Dedifferentiated amniotic fluid mesenchymal stem cell (primary cell): ENCODE data around the gene MED25.
"Not testable (repeated sequence)": the region's sequence is repeated elsewhere in the genome, so short reads cannot be mapped to it uniquely, and the experiment has no call there.

Source experiments
- DNase-seq: peaks from one replicate; pipeline ENCODE4 v3.0.0-alpha.2; 2016; ENCODE audit errors: extremely low spot score

The MED25 gene

DNA sequence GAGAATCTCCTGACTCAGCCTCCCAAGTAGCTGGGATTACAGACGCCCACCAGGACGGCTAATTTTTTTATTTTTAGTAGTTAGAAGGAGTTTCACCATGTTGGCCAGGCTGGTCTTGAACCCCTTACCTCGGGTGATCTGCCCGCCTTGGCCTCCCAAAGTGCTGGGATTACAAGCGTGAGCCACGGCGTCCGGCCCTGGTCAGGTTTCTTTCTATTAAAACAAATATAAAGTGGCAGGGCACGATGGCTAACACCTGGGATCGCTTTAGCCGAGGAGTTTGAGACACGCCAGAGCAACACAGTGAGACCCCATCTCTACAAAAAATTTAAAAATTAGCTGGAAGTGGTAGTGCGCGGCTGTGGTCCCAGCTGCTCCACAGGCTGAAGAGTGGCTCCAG lies 1.5 kb upstream of the MED25 start:
- no peak for DNase-seq

DNA sequence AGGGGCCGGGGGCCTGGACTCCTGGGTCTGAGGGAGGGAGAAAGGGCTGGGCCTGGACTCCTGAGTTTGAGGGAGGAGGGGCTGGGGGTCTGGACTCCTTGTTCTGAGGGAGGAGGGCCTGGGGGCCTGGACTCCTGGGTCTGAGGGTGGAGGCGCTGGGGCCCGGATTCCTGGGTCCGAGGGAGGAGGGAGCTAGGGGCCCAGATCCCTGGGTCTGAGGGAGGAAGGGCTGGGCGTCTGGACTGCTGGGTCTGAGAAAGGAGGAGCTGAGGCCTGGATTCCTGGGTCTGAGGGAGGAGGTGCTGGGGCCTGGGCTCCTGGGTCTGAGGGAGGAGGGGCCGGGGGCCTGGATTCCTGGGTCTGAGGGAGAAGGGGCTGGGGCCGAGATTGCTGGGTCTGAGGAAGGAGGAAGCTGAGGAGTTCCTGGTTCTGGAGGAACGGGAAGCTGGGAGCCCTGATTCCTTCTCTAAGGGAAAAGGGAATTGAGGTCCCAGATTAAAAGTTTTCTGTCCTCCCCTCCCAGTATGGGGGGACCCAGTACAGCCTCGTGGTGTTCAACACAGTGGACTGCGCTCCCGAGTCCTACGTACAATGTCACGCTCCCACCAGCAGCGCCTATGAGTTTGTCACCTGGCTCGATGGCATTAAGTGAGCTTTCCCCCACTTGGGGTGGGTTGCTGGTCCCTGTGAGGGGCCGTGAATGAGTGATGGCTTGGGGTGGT lies 721 bp downstream of the MED25 start:
- DNase-seq: no peak

DNA sequence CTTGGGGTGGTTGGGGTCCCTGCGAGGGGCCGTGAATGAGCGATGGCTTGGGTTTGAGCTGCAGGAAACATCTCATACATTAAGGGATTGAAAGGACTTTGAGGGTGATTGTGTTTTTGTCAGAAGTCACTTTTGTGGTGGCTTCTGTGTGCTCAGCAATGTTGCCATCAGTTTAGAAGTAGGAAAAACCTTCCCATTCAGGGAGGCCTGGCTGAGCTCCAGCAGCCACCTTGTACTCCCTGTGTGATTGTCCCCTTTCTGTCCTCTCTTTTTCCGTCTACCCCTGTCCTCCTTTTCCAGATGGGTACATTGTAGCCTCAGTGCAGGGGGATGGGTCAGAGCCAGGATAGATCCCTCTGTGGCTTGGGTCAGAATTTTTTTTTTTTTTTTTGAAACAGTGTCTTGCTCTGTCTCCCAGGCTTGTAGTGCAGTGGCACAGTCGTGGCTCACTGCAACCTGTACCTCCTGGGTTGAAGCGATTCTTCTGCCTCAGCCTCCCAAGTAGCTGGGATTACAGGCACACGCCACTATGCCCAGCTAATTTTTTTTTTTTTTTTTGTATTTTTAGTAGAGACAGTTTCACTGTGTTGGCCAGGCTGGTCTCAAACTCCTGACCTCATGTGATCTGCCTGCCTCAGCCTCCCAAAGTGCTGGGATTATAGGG lies 1.5 kb downstream of the MED25 start:
- not testable (repeated sequence) for DNase-seq

DNA sequence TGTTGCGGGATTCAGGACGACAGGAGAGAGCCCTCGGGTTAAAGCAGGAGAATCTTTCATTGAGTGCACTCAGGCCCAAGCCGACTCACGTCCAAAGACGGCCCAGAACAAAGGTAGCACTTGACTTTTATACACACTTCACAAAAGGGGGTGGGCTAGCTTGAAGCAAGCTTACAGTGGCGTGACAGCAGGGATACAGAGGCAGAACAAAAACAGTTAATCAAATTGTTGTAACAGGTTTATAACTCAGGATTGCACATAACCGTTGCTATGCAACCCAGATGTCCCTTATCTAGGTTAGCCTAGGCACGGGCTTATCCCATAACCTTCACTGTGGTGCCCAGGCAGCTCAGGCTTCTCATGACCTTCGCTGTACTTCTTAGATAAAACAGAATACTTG lies 2.0 kb downstream of the MED25 start:
- DNase-seq: no peak

DNA sequence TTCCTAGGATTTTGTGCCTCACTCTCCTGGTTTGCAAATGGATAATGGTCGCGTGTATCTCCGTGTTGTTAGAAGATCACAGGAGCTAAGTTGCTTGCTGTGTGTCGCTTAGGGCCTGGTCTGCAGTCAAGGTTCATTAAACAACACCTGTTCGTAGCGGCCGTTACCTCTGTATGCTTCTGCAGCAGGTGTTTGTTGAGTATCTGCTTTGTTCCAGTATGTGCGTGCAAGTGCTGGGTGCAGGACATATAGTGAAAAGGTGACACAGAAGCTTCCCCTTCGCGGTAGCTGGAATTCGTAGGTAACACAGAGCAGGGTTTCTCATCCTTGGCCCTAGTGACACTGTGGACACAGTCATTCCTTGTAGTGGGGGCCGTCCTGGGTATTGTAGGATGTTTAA lies 5.4 kb downstream of the MED25 start:
- DNase-seq: no peak

DNA sequence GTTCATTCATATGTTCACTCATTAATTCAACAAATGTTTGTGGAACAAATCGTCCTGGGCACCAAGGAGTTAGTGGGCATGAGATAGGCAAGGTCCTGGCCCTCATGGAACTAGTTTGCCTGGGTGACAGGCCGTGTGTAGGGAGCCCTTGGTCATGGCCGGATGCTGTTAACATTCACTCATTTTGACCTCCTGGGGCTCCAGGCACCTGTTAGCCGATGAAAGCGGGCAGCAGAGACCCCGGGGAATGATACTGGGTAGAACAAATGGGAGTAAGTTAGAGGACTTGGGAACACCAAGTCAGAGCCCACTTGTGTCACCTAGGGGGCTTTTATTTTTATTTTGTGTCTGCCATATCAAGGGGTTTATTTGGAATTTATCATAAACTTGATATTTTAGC lies 6.6 kb downstream of the MED25 start:
- DNase-seq: no peak

DNA sequence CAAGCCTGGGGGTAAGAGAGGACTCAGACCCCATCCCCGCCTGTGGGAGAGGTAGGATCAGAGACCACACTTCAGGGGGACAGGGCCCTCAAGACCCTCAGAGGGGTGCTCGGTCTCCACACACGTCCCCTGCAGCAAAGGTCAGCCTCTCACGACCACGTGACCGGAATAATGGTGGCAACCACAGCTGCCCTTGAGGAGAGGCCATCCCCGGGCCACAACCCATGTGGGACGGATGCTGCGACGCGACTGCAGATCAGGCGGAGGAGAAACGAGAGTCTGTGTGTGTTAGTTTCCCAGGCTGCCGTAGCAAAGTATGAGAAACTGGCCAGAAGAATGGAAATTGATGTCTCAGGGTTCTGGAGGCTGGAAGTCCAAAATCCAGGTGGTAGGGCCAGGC lies 8.9 kb downstream of the MED25 start:
- no peak for DNase-seq

DNA sequence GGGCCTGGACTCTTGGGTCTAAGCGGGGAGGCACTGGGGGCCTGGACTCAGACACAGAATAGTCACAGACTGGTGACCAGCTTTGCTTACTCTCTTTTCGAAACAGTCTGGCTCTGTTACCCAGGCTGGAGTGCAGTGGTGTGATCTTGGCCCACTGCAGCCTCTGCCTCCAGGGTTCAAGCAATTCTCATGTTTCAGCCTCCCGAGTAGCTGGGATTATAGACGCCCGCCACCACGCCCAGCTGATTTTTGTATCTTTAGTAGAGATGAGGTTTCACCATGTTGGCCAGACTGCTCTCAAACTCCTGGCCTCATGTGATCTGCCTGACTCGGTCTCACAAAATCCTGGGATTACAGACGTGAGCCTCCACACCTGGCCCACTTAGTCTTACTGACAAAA lies 11.1 kb downstream of the MED25 start:
- DNase-seq: no peak

DNA sequence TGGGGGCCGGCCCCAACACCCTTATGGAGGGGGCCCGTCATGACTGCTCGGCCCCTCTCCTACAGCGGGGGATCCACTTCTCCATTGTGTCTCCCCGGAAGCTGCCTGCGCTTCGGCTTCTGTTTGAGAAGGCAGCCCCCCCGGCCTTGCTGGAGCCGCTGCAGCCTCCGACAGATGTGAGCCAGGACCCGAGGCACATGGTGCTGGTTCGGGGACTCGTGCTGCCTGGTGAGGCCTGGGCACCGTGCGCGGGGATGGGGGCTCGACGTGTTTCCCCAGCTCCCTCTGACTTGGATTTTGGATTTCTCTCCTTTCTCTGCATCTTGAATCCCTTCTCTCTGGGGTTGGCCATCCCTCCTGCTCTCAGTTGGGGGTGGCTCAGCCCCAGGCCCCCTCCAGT lies 11.6 kb downstream of the MED25 start:
- DNase-seq: no peak

DNA sequence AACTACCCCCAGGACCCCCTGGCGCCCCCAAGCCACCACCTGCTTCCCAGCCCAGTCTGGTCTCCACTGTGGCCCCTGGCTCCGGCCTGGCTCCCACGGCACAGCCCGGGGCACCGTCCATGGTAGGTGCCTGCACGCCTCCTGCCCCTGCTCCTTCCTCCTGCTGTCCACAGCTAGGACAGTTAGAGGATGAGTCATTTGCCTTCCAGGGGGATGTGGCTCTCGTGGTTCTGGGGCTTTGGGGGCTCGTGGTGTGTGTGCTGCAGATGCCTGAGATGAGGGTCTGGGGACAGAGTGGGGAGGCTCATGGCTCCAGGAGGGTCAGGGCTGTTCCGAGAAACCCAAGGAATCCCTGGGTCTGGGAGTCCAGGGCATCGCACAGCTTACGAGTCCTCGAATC lies 12.7 kb downstream of the MED25 start:
- DNase-seq: no peak

DNA sequence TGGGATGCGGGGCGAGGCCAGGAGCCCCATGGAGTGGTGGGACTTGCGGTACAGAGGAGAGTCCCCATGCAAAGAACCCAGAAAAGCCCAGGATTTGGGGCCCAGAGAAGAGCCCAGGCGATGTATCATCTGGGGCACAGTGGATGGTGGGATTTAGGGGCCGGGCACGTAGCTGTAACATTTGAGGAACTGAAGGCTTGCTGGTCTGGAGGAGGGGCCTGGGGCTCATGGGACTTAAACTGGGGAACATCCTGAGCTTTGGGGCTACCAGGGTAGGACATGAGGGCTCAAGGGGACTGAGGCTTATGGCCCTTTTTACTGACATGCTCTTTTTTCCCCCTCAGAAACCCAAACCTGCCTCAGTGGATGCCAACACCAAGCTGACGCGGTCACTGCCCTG lies 13.5 kb downstream of the MED25 start:
- no peak for DNase-seq

DNA sequence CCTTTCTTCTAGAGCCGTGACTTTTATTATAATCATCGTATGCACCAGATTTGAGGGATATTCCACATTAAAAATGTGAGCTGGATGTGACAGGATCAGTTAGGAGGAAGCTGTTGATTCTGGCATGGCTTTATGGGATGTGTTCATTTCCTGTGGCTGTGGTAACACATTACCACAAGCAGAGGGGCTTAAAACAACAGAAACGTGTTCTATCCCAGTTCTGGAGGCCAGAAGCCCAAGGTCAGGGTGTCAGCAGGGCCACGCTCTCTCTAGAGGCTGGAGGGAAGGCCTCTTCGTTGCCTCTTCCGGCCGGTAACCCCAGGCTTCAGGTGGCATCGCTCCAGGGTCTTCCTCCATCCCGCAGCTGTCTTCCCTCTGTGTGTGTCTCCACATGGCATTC lies 14.5 kb downstream of the MED25 start:
- no peak for DNase-seq

DNA sequence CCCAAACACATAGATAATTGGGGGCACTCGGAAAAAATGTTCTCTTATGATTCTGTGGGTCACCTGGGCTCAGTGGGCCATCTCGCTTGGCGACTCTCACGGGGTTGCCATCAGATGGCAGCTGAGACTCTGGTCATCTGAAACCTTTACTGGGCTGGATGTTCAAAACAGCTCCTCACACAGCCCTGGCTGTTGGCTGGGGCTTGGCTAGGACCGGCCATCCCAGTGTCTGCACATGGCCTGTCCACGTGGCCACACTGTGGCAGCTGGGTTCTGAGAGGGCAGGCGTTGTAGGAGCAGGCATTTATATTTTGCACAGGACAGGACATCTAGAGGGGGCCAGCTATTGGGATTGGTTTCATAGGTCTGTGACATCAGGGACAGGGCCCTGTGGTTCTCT lies 15.5 kb downstream of the MED25 start:
- no peak for DNase-seq

DNA sequence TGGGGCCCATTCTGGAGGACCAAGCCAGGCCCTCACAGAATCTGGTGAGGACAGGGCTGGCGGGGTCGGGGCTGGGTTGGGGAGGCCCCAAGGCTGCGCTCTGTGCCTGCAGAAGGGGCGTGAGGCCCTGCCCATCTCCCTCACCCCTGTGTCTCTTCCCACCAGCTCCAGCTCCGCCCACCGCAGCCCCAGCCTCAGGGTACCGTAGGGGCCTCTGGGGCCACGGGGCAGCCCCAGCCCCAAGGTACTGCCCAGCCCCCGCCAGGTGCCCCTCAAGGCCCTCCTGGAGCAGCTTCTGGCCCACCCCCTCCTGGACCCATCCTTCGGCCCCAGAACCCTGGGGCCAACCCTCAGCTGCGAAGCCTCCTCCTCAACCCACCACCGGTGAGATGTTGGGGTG lies 17.5 kb downstream of the MED25 start:
- no peak for DNase-seq

DNA sequence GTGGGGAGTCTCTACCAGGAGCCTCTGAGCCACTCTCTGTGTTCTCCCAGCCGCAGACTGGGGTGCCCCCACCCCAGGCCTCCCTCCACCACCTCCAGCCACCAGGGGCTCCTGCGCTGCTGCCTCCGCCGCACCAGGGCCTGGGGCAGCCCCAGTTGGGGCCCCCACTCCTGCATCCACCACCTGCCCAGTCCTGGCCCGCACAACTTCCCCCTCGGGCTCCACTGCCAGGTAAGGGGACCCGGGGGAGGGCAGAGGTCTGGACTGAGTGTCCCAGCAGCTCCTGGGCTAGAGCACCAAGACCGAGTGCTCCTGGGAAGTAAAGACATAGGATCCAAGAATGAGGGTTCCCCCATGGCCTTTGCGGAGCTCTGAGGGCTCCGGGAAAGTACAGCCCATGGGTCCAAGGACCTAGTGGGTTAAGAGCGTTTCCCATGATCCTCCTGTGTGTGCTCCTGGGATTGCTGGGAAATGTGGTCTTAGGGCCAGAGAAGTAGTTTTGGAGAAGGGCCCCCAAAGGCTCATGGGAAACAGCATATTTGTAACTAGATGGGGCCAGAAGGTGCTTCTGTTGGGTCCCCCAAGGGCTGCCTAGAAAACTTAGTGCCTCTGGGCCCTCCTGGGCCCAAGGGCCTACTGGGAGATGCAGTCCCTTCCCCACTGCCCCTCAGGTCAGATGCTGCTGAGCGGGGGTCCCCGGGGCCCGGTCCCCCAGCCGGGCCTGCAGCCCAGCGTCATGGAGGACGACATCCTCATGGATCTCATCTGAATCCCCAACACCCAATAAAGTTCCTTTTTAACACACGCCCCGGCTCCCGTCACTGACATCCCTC lies 18.3 kb downstream of the MED25 start:
- DNase-seq: no peak

DNA sequence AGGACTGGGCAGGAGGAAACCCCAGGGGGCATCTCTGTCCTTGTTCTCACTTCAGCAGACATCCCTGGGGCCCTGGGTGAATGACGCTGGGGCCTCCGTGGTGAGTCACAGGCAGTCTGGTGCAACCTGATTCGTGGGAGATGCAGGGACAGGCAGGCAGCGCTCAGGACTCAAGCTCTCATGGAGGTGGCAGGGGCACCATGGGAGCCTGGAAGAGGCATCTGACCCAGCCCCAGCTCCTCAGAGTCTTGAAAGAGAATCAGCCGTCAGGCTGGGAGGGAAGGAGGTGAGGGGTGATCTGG lies 18.9 kb downstream of the MED25 start:
- DNase-seq: no peak

DNA sequence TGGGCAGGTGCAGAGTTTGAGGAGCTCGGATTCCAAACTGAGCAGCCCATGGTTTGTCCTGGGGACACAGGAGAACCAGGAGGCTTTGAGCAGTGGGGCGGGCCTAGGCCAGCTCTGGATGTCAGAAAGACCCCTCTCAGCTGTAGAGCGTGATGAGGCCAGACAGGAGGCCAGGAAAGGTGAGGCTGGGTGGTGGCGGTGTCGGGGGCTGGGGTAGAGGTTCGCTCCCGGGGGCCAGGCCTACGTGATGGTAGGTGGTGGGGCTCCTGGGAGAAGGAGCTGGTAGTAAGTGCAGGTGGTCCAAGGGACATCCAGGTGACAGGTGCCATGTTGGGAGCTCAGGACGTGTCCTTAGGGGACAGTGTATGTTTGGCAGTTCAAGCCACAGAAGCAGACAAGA lies 19.3 kb downstream of the MED25 start:
- no peak for DNase-seq

DNA sequence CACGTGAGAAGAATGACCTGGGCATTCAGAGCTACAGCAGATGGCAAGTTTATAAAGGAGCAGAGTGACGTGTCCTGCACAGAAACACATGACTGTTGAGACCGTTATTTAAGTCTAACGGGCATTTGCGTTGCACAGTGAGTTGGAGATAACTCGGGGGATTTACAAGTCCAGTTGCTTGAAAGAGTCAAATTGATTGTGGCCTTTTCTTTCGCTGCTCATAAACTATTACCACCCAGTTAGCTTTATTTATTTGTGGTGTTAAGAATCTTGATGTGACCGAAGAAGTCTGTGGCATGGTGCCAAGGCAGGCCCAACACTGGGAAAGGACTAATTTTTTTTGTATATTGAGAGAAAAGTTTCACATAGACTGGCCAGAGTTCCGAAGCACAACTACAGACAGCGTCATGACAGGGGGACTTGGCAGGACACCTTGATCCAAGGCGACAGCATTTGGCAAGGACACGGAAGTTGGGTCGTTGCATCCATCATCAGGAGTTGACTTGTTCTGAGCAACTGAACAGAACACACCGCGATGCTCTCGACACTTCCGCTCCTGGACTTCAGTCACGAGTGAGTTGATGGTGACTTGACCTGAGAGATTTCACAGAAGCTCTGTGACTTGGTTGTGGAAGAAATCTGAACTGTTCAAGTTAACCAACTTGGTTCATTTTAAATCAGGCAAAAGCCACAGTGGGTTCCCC lies 20.9 kb downstream of the MED25 start:
- no peak for DNase-seq

DNA sequence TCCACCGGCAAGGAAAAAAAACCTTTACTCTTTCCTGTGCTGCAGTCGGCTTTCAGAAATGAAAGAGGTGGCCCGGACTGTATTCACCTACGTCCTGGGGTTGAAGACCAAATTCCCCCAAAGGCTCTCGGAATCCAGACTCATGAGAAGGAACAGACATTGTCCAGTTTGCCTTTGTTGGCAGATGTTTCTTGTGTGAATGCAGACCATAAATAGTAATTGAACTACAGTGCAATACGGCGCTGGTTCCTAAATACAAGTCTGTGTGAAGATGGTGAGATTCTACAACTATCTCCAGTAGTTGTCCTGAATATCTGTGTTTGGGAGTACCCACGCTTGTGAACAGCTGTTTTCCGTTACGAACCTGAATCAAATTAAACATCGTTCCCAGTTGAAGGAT lies 21.6 kb downstream of the MED25 start:
- no peak for DNase-seq

DNA sequence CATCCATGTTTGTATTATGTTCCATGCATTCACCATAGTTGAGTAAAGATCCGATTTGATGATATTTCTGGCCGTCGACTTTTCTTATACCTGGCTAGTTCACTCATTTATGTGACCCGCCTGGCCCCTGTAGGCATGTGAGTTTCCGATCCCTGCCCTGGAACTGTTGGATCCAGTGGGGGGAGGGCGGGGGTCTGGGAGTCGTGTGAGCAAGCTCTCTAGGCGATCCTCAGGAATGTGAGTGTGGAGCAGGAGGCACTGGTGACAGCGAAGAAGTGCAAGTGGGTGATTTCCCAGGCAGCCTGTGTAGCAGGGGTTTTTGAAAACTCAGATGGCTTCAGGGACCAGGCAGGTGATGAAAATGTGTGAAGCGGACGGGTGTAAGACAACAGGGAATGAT lies 22.2 kb downstream of the MED25 start:
- no peak for DNase-seq

DNA sequence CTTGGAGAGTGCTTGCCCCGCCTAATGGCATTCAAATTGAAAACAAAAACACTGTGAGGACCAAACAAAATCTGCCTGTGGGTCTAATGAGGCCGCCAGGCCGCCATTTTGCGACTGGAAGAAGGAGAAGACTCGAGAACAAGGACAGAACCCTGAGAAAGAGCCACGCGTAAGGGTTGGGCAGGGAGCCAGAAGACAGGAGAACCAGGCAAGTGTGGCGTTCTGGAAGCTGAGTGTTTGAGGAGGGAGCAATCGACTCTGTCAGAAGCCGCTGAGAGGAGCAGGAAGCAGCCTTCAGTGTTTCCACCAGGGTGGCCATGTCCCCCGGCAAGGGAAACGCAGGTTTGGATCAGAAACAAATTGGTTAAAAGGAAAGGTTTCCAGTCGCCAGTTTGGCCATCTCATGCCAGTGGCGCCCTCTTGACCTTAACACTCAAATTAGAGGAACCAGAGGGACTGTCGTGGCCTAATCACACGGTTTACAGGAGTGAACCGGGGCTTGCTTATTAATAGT lies 22.7 kb downstream of the MED25 start:
- no peak for DNase-seq

DNA sequence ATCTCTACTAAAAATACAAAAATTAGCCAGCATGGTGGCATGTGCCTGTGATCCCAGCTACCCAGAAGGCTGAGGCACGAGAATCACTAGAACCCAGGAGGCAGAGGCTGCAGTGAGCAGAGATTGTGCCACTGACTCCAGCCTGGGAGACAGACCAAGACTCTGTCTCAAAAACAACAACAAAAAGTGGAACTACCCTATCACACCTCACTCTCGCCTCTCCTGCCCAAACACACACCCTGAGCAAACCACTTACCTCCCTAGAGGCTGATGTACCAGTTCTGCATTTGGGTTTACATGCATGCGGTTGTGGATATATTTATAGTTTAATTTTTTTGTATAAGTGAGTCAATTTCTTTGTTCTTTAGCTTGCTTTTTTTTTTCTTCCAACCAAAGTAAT lies 25.2 kb downstream of the MED25 start:
- no peak for DNase-seq
